GM12892 (cell line): ENCODE data around the gene TMEM170B.

Experiments used
- POLR2A ChIP-seq: IDR thresholded peaks from 2 replicates; pipeline ENCODE4 v1.6.1; 2011; ENCODE audit warnings: low read depth, low read length, control low read depth
- POLR2AphosphoS5 ChIP-seq: IDR thresholded peaks from 2 replicates; pipeline ENCODE4 v1.6.1; 2011; ENCODE audit warnings: low read depth, low read length, control low read depth

DNA sequence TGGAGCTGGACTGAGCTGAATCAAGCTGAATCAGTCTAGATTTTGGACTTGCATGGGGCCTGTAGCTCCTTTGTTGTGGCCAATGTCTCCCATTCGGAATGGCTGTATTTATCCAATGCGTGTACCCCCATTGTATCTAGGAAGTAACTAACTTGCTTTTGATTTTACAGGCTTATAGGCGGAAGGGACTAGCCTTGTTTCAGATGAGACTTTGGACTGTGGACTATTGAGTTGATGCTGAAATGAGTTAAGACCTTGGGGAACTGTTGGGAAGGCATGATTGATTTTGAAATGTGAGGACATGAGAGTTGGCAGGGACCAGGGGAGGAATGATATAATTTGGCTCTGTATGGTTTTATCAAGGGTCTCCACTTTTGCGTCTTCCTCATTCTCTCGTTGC lies 3.0 kb upstream of the TMEM170B start:
- no peak for TF ChIP-seq POLR2A
- no peak for TF ChIP-seq POLR2AphosphoS5
